ENCODE results near the gene FTCD. TPM values are rescaled to one million over a fixed set of nuclear protein-coding genes. Genes with fewer than 3 reads are reported as not detected.

Gene FTCD
- total RNA-seq, 1 experiment from 2014 or later: 5.9 TPM

GRCh38 chr21:46190491-46191131, 35.2 kb upstream of the FTCD start:
- Histone ChIP-seq H3K27me3 (ENCODE audit: insufficient read depth, low read depth) (no peaks in the 10 kb centered on the region), H2AFZ (no peak overlapping the region), H3K27ac (no peak overlapping the region), H3K4me3 (no peak overlapping the region), H3K4me1 (replicated peaks; ENCODE audit: insufficient read depth) (peaks cover 16% of the 10 kb centered on the region), H3K4me2 (no peak overlapping the region), H3K36me3 (ENCODE audit: low read depth) (no peaks in the 10 kb centered on the region), H4K20me1 (ENCODE audit: insufficient read depth) (peaks cover 3% of the 10 kb centered on the region; the same call in 1 of the 2 replicates), H3K9me2 (ENCODE audit: insufficient read depth) (no peaks in the 10 kb centered on the region), H3K79me2 (ENCODE audit: low read depth) (no peaks in the 10 kb centered on the region), H3K9me3 (ENCODE audit: insufficient read depth, low read depth) (no peaks in the 10 kb centered on the region), H3F3A (ENCODE audit: insufficient read depth, low read depth) (peaks cover 11% of the 10 kb centered on the region)
- ChIA-PET CTCF (no interaction called here), POLR2A (ENCODE audit: unreplicated experiment) (no interaction called here)
- DNase-seq: no peak
- no TSS peak for BruUV-seq (replicated peaks)
- TF ChIP-seq, protein P1, sequence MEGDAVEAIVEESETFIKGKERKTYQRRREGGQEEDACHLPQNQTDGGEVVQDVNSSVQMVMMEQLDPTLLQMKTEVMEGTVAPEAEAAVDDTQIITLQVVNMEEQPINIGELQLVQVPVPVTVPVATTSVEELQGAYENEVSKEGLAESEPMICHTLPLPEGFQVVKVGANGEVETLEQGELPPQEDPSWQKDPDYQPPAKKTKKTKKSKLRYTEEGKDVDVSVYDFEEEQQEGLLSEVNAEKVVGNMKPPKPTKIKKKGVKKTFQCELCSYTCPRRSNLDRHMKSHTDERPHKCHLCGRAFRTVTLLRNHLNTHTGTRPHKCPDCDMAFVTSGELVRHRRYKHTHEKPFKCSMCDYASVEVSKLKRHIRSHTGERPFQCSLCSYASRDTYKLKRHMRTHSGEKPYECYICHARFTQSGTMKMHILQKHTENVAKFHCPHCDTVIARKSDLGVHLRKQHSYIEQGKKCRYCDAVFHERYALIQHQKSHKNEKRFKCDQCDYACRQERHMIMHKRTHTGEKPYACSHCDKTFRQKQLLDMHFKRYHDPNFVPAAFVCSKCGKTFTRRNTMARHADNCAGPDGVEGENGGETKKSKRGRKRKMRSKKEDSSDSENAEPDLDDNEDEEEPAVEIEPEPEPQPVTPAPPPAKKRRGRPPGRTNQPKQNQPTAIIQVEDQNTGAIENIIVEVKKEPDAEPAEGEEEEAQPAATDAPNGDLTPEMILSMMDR (conservative IDR thresholded peaks at IDR 0.05): no peak
- intact Hi-C loops (cut with micrococcal nuclease; ENCODE audit: unreplicated experiment): no loop called here

- TF ChIP-seq, protein P1 (conservative IDR thresholded peaks at IDR 0.05): no peak
- TF ChIP-seq EZH2 (IDR thresholded peaks at IDR 0.05; ENCODE audit: low read depth): no peak
- Histone ChIP-seq H3K9me2 (ENCODE audit: insufficient read depth) (no peaks in the 10 kb centered on the region), H3K79me2 (ENCODE audit: low read depth) (no peaks in the 10 kb centered on the region), H4K20me1 (ENCODE audit: insufficient read depth) (peaks cover 3% of the 10 kb centered on the region; the same call in 1 of the 2 replicates), H2AFZ (no peak overlapping the region), H3K4me2 (no peak overlapping the region), H3K36me3 (ENCODE audit: low read depth) (no peaks in the 10 kb centered on the region), H3K27me3 (ENCODE audit: insufficient read depth, low read depth) (no peaks in the 10 kb centered on the region), H3K4me3 (no peak overlapping the region), H3K4me1 (replicated peaks; ENCODE audit: insufficient read depth) (peaks cover 16% of the 10 kb centered on the region), H3K9me3 (ENCODE audit: insufficient read depth, low read depth) (no peaks in the 10 kb centered on the region), H3F3A (ENCODE audit: insufficient read depth, low read depth) (peaks cover 11% of the 10 kb centered on the region), H3K27ac (no peak overlapping the region)
- ChIA-PET POLR2A (ENCODE audit: unreplicated experiment) (no interaction called here), CTCF (no interaction called here)
- no peak for DNase-seq
- intact Hi-C loops (cut with micrococcal nuclease; ENCODE audit: unreplicated experiment): no loop called here
- no TSS peak for BruUV-seq (replicated peaks)
Observed at GRCh38 chr21:46189959-46190490, 34.6 kb upstream of the FTCD start.

DNA sequence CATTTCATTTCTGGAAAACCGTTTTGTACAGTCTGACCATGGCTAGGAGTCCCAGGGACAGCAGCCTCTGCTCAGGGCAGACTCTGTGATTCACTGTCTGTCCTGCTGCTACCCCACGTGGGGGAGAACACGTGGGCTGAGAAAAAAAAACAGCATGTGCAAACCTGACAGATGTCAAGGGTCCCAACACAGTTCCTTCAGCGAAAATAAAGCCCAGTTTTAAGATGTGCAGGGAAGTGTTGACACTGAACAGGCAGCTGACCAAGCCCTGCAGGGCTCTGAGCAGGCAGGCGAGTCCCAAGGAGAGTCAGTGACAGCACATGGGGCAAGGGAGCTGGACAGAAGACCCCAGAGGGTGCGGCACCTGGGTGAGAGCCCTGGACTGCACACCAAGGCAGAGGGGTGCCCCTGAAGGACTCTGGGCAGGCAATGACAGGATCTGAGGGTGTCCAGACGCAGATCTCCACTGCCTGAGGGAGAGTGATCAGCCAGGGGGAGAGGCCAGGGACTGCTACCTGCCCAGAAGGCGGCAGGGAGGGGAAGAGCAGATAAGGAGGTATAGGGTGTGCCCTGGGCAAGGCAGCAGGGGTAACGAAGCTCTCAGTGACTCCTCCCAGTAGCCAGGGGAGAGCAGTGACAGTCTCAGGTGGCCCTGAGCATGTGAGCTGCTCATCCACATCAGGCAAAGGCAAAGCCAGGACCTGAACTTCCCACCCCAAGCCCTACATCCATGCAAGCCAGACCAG, 34.0 kb upstream of the FTCD start:
- H4K20me1 ChIP-seq (ENCODE audit: insufficient read depth): peaks cover 3% of the 10 kb centered on the region; the same call in 1 of the 2 replicates
- intact Hi-C loops (cut with micrococcal nuclease; ENCODE audit: unreplicated experiment): no loop called here
- no peak overlapping the region for H2AFZ ChIP-seq
- TF ChIP-seq EZH2 (IDR thresholded peaks at IDR 0.05; ENCODE audit: low read depth): no peak
- TF ChIP-seq, protein P1 (conservative IDR thresholded peaks at IDR 0.05): no peak
- H3F3A ChIP-seq (ENCODE audit: insufficient read depth, low read depth): peaks cover 11% of the 10 kb centered on the region
- no peak overlapping the region for H3K4me2 ChIP-seq
- ChIA-PET POLR2A (ENCODE audit: unreplicated experiment) (no interaction called here), CTCF (no interaction called here)
- no peak overlapping the region for H3K27ac ChIP-seq
- H3K4me3 ChIP-seq: no peak overlapping the region
- no peaks in the 10 kb centered on the region for H3K9me2 ChIP-seq (ENCODE audit: insufficient read depth)
- no peaks in the 10 kb centered on the region for H3K9me3 ChIP-seq (ENCODE audit: insufficient read depth, low read depth)
- DNase-seq: no peak
- H3K4me1 ChIP-seq (replicated peaks; ENCODE audit: insufficient read depth): peaks cover 16% of the 10 kb centered on the region
- BruUV-seq (replicated peaks): TSS peak; percentile 39
- H3K36me3 ChIP-seq (ENCODE audit: low read depth): no peaks in the 10 kb centered on the region
- H3K79me2 ChIP-seq (ENCODE audit: low read depth): no peaks in the 10 kb centered on the region
- H3K27me3 ChIP-seq (ENCODE audit: insufficient read depth, low read depth): no peaks in the 10 kb centered on the region
